Measurements from ENCODE around the gene C5. TPM values are rescaled to one million over a fixed set of nuclear protein-coding genes. Genes with fewer than 3 reads are reported as not detected.
A peak's percentile ranks its signal among the peaks of the same experiment; 100 is the strongest.
"Not testable (repeated sequence)": the region's sequence is repeated elsewhere in the genome, so short reads cannot be mapped to it uniquely, and the experiment has no call there.

The C5 gene
- total and polyA plus RNA-seq, 4 donors: 4.5 to 9.7 (median 7.4) TPM

DNA sequence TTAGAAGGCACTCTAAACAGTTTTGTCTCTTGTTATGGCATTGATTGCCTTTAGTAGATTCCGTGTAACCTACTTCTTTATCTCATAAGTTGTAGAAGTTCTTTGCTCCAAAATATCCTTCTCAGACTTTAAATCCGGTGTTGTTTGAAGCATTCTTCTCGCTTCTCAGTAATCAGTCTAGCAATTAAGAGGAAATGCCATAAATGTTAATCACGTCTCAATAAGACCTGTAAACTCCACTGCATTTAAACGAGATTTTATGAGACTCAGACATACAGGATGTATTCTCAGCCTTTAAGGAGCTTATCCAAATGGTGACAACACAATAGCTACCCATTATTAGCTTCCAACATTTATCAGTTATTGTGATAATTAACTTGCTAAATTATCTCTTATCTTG lies 7.7 kb upstream of the C5 start:
- Histone ChIP-seq H3K4me3 (ENCODE audit: low read depth, low read length) (no peak overlapping the region), H3K9me3 (ENCODE audit: control insufficient read depth, insufficient read depth, low read length) (no peaks in the 10 kb centered on the region), H3K4me1 (ENCODE audit: control insufficient read depth, insufficient read depth, low read length) (no peaks in the 10 kb centered on the region), H3K27ac (ENCODE audit: low read depth, low read length) (no peak overlapping the region), H3K27me3 (ENCODE audit: control insufficient read depth, insufficient read depth, low read length) (no peaks in the 10 kb centered on the region), H3K36me3 (ENCODE audit: control insufficient read depth, insufficient read depth, low read length) (no peaks in the 10 kb centered on the region)
- DNase-seq (ENCODE audit: low read depth in 4 of 6, low spot score in 6 of 6): peak in 1 of 6 donors; percentile 32
- WGBS (ENCODE audit: insufficient coverage): 66% methylated on average over 3 of the region's 5 CpGs

- Histone ChIP-seq H3K4me1 (ENCODE audit: control insufficient read depth, insufficient read depth, low read length) (no peaks in the 10 kb centered on the region), H3K36me3 (ENCODE audit: control insufficient read depth, insufficient read depth, low read length) (no peaks in the 10 kb centered on the region), H3K27ac (ENCODE audit: low read depth, low read length) (no peak overlapping the region), H3K27me3 (ENCODE audit: control insufficient read depth, insufficient read depth, low read length) (no peaks in the 10 kb centered on the region), H3K4me3 (ENCODE audit: low read depth, low read length) (no peak overlapping the region), H3K9me3 (ENCODE audit: control insufficient read depth, insufficient read depth, low read length) (no peaks in the 10 kb centered on the region)
- WGBS (ENCODE audit: insufficient coverage): 71% methylated on average over 2 of the region's 2 CpGs
- no peak for DNase-seq (ENCODE audit: low read depth in 4 of 6, low spot score in 6 of 6)
Measured at GRCh38 chr9:121055642-121056143, 5.6 kb upstream of the C5 start.

DNA sequence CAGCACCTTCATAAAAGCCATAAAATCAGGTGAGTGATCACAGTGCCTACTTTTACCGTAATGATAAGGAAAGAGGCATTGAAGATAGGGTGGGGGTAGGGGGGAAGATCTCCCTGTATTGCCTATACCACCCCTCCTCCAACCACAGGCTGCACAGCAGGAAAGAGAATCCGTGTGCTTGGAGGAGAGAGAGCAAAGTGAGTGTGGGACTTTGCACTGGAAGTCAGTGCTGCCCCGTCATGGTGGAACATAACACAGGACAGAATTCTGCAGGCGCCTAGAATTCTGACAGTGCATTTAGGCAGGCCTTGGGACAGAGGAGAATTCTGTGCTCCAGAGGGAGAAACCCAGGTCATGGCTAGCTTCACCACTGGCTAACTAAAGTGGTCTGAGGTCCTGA lies 3.5 kb upstream of the C5 start:
- 38% methylated on average over 3 of the region's 4 CpGs for WGBS (ENCODE audit: insufficient coverage)
- Histone ChIP-seq H3K27me3 (ENCODE audit: control insufficient read depth, insufficient read depth, low read length) (no peaks in the 10 kb centered on the region), H3K4me1 (ENCODE audit: control insufficient read depth, insufficient read depth, low read length) (no peaks in the 10 kb centered on the region), H3K27ac (ENCODE audit: low read depth, low read length) (no peak overlapping the region), H3K9me3 (ENCODE audit: control insufficient read depth, insufficient read depth, low read length) (no peaks in the 10 kb centered on the region), H3K4me3 (ENCODE audit: low read depth, low read length) (no peak overlapping the region), H3K36me3 (ENCODE audit: control insufficient read depth, insufficient read depth, low read length) (no peaks in the 10 kb centered on the region)
- DNase-seq (ENCODE audit: low read depth in 4 of 6, low spot score in 6 of 6): no peak

DNA sequence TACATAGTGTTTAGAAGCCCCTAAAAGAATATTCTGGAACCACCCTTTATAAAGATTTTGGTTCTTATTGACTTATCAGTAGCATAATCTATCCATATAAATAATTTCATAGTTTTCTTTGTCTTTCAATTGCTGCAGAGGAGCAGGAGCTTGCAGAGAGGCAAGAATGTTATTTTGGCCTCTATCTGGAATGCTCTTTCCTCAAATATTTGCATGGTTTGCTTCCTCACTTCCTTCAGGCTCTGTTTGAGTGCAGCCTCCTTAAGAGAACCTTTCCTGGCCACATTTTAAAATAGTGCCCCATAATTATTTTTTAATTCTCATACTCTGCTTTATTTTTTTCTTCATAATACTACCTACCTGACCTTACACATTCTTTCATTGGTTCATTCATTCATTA lies 1.5 kb downstream of the C5 start:
- H3K4me3 ChIP-seq (ENCODE audit: low read depth, low read length): no peak overlapping the region
- H3K27ac ChIP-seq (ENCODE audit: low read depth, low read length): no peak overlapping the region
- H3K9me3 ChIP-seq (ENCODE audit: control insufficient read depth, insufficient read depth, low read length): no peaks in the 10 kb centered on the region
- H3K36me3 ChIP-seq (ENCODE audit: control insufficient read depth, insufficient read depth, low read length): no peaks in the 10 kb centered on the region
- no peaks in the 10 kb centered on the region for H3K27me3 ChIP-seq (ENCODE audit: control insufficient read depth, insufficient read depth, low read length)
- DNase-seq (ENCODE audit: low read depth in 4 of 6, low spot score in 6 of 6): no peak
- no peaks in the 10 kb centered on the region for H3K4me1 ChIP-seq (ENCODE audit: control insufficient read depth, insufficient read depth, low read length)

DNA sequence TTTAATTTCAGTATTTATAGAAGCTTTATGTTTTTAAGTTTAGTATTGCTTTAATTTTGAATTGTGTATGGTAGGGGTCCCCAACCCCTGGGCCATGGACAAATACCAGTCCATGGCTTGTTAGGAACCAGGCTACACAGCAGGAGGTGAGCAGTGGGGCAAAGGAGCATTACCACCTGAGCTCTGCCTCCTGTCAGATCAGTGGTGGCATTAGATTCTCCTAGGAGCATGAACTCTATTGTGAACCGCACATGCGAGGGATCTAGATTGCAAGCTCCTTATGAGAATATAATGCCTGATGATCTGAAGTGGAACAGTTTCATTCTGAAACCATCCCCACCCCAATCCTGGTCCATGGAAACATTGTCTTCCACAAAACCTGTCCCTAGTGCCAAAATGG lies 1.9 kb downstream of the C5 start:
- Histone ChIP-seq H3K4me1 (ENCODE audit: control insufficient read depth, insufficient read depth, low read length) (no peaks in the 10 kb centered on the region), H3K36me3 (ENCODE audit: control insufficient read depth, insufficient read depth, low read length) (no peaks in the 10 kb centered on the region), H3K27ac (ENCODE audit: low read depth, low read length) (no peak overlapping the region), H3K4me3 (ENCODE audit: low read depth, low read length) (no peak overlapping the region), H3K9me3 (ENCODE audit: control insufficient read depth, insufficient read depth, low read length) (no peaks in the 10 kb centered on the region), H3K27me3 (ENCODE audit: control insufficient read depth, insufficient read depth, low read length) (no peaks in the 10 kb centered on the region)
- 100% methylated on average over 1 of the region's 2 CpGs for WGBS (ENCODE audit: insufficient coverage)
- DNase-seq (ENCODE audit: low read depth in 4 of 6, low spot score in 6 of 6): no peak

- no peaks in the 10 kb centered on the region for H3K36me3 ChIP-seq (ENCODE audit: control insufficient read depth, insufficient read depth, low read length)
- no peak overlapping the region for H3K27ac ChIP-seq (ENCODE audit: low read depth, low read length)
- no peaks in the 10 kb centered on the region for H3K9me3 ChIP-seq (ENCODE audit: control insufficient read depth, insufficient read depth, low read length)
- H3K4me1 ChIP-seq (ENCODE audit: control insufficient read depth, insufficient read depth, low read length): no peaks in the 10 kb centered on the region
- H3K27me3 ChIP-seq (ENCODE audit: control insufficient read depth, insufficient read depth, low read length): no peaks in the 10 kb centered on the region
- DNase-seq (ENCODE audit: low read depth in 4 of 6, low spot score in 6 of 6): no peak
- H3K4me3 ChIP-seq (ENCODE audit: low read depth, low read length): no peak overlapping the region
Measured at GRCh38 chr9:121038804-121039203, 11.3 kb downstream of the C5 start.

- no peaks in the 10 kb centered on the region for H3K27me3 ChIP-seq (ENCODE audit: control insufficient read depth, insufficient read depth, low read length)
- H3K4me3 ChIP-seq (ENCODE audit: low read depth, low read length): no peak overlapping the region
- H3K36me3 ChIP-seq (ENCODE audit: control insufficient read depth, insufficient read depth, low read length): no peaks in the 10 kb centered on the region
- no peaks in the 10 kb centered on the region for H3K4me1 ChIP-seq (ENCODE audit: control insufficient read depth, insufficient read depth, low read length)
- WGBS (ENCODE audit: insufficient coverage): 75% methylated on average over 2 of the region's 2 CpGs
- no peak overlapping the region for H3K27ac ChIP-seq (ENCODE audit: low read depth, low read length)
- DNase-seq (ENCODE audit: low read depth in 4 of 6, low spot score in 6 of 6): peak in 1 of 6 donors; percentile 12
- H3K9me3 ChIP-seq (ENCODE audit: control insufficient read depth, insufficient read depth, low read length): no peaks in the 10 kb centered on the region
Measured at GRCh38 chr9:121038362-121038761, 11.7 kb downstream of the C5 start.

DNA sequence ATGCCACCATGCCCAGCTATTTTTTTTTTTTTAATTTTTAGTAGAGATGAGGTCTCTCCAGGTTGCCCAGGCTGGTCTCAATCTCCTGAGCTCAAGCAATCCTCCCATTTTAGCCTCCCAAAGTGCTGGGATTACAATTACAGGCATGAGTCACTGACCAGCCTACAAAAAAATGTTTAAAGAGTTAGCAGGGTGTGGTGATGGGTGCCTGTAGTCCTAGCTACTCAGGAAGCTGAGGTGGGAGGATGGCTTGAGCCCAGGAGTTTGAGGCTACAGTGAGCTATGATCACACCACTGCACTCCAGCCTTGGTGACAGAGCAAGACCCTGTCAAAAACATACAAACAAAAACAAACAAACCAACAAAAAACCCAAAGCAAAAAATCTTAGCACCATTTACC lies 14.4 kb downstream of the C5 start:
- not testable (repeated sequence) for H3K27me3 ChIP-seq (ENCODE audit: control insufficient read depth, insufficient read depth, low read length); H3K27ac ChIP-seq (ENCODE audit: low read depth, low read length); H3K4me3 ChIP-seq (ENCODE audit: low read depth, low read length); H3K4me1 ChIP-seq (ENCODE audit: control insufficient read depth, insufficient read depth, low read length); H3K36me3 ChIP-seq (ENCODE audit: control insufficient read depth, insufficient read depth, low read length); DNase-seq (ENCODE audit: low read depth in 4 of 6, low spot score in 6 of 6); H3K9me3 ChIP-seq (ENCODE audit: control insufficient read depth, insufficient read depth, low read length)

GRCh38 chr9:121034529-121034928 lies 15.5 kb downstream of the C5 start:
- no peaks in the 10 kb centered on the region for H3K4me1 ChIP-seq (ENCODE audit: control insufficient read depth, insufficient read depth, low read length)

GRCh38 chr9:121029469-121029868 lies 20.6 kb downstream of the C5 start:
- H3K36me3 ChIP-seq (ENCODE audit: control insufficient read depth, insufficient read depth, low read length): peaks cover 3% of the 10 kb centered on the region
- H3K27me3 ChIP-seq (ENCODE audit: control insufficient read depth, insufficient read depth, low read length): no peaks in the 10 kb centered on the region

More at GRCh38 chr9:121034529-121034928, 15.5 kb downstream of the C5 start:
- H3K9me3 ChIP-seq (ENCODE audit: control insufficient read depth, insufficient read depth, low read length): no peaks in the 10 kb centered on the region
- WGBS (ENCODE audit: insufficient coverage): no CpG with 5 or more reads among the region's 2 CpGs
- H3K36me3 ChIP-seq (ENCODE audit: control insufficient read depth, insufficient read depth, low read length): peaks cover 3% of the 10 kb centered on the region
- no peaks in the 10 kb centered on the region for H3K27me3 ChIP-seq (ENCODE audit: control insufficient read depth, insufficient read depth, low read length)
- no peak for DNase-seq (ENCODE audit: low read depth in 4 of 6, low spot score in 6 of 6)
- no peak overlapping the region for H3K27ac ChIP-seq (ENCODE audit: low read depth, low read length)
- no peak overlapping the region for H3K4me3 ChIP-seq (ENCODE audit: low read depth, low read length)

More at GRCh38 chr9:121029469-121029868, 20.6 kb downstream of the C5 start:
- no peak for DNase-seq (ENCODE audit: low read depth in 4 of 6, low spot score in 6 of 6)
- no peak overlapping the region for H3K4me3 ChIP-seq (ENCODE audit: low read depth, low read length)
- no CpG with 5 or more reads among the region's 1 CpG for WGBS (ENCODE audit: insufficient coverage)
- H3K27ac ChIP-seq (ENCODE audit: low read depth, low read length): no peak overlapping the region
- H3K9me3 ChIP-seq (ENCODE audit: control insufficient read depth, insufficient read depth, low read length): no peaks in the 10 kb centered on the region
- H3K4me1 ChIP-seq (ENCODE audit: control insufficient read depth, insufficient read depth, low read length): no peaks in the 10 kb centered on the region

Data from spinal cord (tissue), 10 donors.